GM12891 (cell line): Measurements from ENCODE around the gene PTPRD.
A peak's percentile ranks its signal among the peaks of the same experiment; 100 is the strongest.

Experiments used
- DNase-seq: peaks from one replicate; pipeline ENCODE4 v3.0.0; 2011; ENCODE audit warnings: low spot score; ENCODE audit not compliant: insufficient read length
- FAIRE-seq: peaks from 2 replicates; lab custom pipeline; 2011; peaks lifted over from hg19 to GRCh38; lab: Jason Lieb, UNC
- PAX5 ChIP-seq: IDR thresholded peaks from 2 replicates; pipeline ENCODE4 v1.6.1; 2011; ENCODE audit warnings: low read length, moderate library complexity, mild to moderate bottlenecking; ENCODE audit not compliant: insufficient read depth, severe bottlenecking
- POLR2A ChIP-seq: IDR thresholded peaks from 2 replicates; pipeline ENCODE4 v1.6.1; 2011; ENCODE audit warnings: low read depth, low read length, control low read depth
- POLR2AphosphoS5 ChIP-seq: IDR thresholded peaks from 2 replicates; pipeline ENCODE4 v1.6.1; 2011; ENCODE audit warnings: low read depth, low read length, control low read depth
- POU2F2 ChIP-seq: IDR thresholded peaks from 2 replicates; pipeline ENCODE4 v1.6.1; 2011; ENCODE audit warnings: low read depth, mild to moderate bottlenecking, control low read depth, low read length, moderate library complexity
- SPI1 ChIP-seq: IDR thresholded peaks from 2 replicates; pipeline ENCODE4 v1.6.1; 2011; ENCODE audit warnings: low read depth, low read length, control low read depth
- TAF1 ChIP-seq: IDR thresholded peaks from 2 replicates; pipeline ENCODE4 v1.6.1; 2011; ENCODE audit warnings: low read depth, low read length, control low read depth

Gene PTPRD

DNA sequence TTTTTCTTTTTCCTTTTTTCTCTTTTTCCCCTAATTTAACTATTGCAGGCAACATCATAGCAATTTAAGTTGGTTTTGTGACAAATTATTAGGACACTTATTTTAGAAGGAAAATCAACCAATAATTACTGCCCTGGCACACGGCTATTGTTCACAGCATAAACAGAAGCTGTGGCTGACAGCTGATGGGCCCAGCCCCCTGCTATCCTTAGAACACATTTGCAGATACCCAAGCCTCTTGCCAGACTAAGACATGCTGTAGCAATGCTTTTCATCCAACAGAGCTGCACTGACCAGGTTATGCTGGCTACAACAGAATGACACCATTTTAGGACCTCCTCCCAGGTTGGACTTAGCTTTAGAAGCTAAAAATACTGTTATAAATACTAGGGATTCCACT, 1960.5 kb downstream of the PTPRD start:
- no peak for TF ChIP-seq POU2F2
- no peak for TF ChIP-seq PAX5
- TF ChIP-seq POLR2AphosphoS5 = no peak
- FAIRE-seq (no peak), DNase-seq (no peak)

DNA sequence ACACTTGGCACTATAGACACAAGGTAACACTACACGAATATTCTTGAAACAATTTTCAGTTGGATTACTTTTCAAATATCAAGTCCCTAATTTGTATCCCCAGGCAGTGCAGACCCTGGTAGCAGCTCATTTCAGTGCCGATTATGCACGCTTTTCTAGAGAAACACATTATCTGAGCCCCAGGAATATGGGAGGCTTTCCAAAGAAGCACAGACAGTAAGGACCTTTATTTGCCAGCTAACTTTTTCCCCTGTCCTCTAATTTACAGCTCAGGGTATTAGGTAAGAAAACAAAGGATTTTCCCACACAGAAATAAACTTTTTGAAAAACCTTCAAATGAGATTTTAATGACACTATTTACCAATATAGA, 1961.0 kb downstream of the PTPRD start:
- no peak for FAIRE-seq
- TF ChIP-seq POLR2A (no peak), POU2F2 (no peak), SPI1 (no peak), PAX5 (no peak), POLR2AphosphoS5 (no peak), TAF1 (no peak)
- DNase-seq = no peak

DNA sequence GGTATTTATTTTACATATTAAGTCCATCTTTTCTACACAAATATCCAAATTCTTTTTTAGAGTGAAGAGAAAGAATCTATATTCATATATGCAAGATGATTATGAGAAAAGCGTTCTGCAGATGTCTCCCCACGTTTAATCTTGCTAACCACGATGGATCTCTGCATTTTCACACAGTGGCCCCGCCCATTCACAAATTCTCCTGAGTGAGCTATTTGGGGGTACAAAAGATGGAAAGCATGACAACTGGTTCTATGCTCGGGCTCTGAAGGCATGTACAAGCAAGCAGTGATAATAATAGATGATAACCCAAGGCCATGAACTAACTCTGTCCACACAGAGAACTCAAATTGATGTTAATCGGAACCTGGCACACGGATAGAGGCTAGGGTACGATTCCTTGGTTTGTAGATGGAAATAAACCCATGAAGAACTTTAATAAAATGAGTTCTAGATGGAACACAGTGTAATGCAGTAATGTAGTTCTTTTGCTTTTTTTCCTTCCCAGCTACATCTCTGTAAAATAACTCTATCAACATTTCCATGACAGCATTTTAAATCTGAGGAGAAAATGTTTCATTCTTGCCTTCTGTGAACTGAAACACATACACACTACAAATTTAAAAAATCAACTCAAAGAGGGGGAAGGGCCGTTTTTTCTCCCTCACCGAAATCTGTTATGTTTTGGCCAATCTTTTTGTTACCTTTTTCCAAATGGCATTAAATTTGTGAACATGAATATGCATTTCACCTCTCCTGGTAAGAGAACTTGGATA, 1961.5 kb downstream of the PTPRD start:
- no peak for DNase-seq
- no peak for TF ChIP-seq PAX5
- no peak for TF ChIP-seq POU2F2
- TF ChIP-seq SPI1 = no peak
- TF ChIP-seq POLR2A = no peak
- TF ChIP-seq TAF1 = no peak
- no peak for TF ChIP-seq POLR2AphosphoS5
- FAIRE-seq = no peak

DNA sequence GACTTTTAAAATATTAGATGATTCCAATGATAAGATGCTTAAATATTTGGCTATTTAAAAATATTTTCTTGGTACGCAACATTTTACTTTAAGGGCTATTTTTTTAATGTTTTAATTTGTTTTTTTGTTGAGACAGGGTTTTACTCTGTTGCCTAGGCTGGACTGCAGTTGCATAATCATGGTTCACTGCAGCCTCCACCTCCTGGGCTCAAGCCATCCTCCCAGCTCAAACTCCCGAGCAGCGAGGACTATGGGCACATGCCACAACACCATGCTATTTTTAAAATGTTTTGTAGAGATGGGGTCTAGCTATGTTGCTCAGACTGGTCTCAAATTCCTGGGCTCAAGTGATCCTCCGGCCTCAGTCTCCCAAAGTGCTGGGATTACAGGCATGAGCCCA, 1963.0 kb downstream of the PTPRD start:
- FAIRE-seq (no peak), DNase-seq (no peak)
- no peak for TF ChIP-seq TAF1
- no peak for TF ChIP-seq PAX5
- TF ChIP-seq SPI1 = no peak
- no peak for TF ChIP-seq POLR2AphosphoS5
- no peak for TF ChIP-seq POU2F2
- TF ChIP-seq POLR2A = no peak

DNA sequence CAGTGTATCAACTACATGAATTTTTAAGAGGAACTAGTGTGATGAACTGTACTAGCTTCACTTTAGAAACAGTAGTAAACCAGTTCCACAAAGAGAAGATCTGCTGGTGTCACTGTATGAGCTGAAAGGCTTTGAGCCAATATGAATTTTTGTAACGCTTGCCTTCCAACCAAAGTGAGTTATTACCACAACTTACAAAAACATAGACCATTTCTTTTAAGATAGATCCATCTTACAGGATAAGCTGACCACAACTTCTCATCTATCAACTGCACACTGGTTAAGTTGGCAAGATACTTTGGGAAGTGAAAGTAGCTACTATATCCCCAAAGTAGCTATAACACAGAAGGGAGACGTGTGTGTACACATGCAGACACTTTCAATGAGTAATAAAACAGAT, 1963.6 kb downstream of the PTPRD start:
- no peak for DNase-seq
- no peak for FAIRE-seq
- TF ChIP-seq TAF1 (no peak), POLR2AphosphoS5 (no peak), POLR2A (no peak), SPI1 (0 out of 2 replicates have a peak, but pooled peaks have one; percentile 8), POU2F2 (no peak), PAX5 (no peak)

DNA sequence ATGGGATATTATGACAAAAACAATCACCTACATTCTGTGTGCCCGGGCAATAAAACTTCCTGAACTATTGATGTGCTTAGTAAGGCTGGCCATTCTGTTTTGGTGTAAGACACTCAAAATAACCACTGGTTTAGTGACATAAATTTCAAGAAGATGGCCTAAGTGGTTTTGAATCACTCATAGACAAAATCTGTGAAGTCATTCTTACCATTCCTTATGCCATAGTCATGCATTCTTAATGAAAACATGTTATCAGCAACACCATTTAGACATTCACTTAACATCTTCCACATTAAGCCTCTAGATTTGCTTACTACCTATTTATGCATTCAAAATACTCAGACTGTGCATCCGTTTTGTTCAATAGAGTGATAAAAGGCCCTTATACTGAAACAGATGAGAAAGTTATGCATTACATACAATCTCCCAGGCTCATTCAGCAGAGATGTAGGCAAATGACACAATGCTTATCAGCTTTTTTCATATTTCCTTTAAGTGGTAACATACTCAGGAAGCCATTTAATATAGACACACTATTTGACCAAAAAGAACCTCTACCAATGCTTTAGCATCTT, 1964.4 kb downstream of the PTPRD start:
- FAIRE-seq = no peak
- DNase-seq = no peak
- no peak for TF ChIP-seq POLR2AphosphoS5
- no peak for TF ChIP-seq PAX5
- TF ChIP-seq POLR2A = no peak
- no peak for TF ChIP-seq TAF1
- no peak for TF ChIP-seq SPI1
- no peak for TF ChIP-seq POU2F2

DNA sequence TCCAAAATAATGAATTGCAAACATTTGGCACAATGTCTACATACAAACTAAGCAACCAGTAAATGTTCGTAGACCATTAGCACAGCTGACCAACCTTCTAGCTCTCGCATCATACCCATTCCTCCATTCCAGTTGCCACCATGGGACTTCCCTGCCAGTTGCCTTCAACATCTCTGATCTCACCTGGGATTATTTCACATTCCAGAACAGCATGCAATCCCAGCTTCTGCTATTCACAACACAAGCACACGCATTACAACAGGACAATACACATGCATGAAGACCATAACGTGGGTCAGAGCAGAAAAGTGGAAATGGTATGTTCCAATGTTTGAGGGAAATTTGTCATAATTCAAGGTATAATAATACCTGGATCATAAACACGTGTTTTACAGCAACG, 1965.0 kb downstream of the PTPRD start:
- FAIRE-seq = no peak
- DNase-seq = no peak
- no peak for TF ChIP-seq POLR2A
- TF ChIP-seq TAF1 = no peak
- no peak for TF ChIP-seq PAX5
- TF ChIP-seq SPI1 = no peak
- no peak for TF ChIP-seq POLR2AphosphoS5
- no peak for TF ChIP-seq POU2F2

DNA sequence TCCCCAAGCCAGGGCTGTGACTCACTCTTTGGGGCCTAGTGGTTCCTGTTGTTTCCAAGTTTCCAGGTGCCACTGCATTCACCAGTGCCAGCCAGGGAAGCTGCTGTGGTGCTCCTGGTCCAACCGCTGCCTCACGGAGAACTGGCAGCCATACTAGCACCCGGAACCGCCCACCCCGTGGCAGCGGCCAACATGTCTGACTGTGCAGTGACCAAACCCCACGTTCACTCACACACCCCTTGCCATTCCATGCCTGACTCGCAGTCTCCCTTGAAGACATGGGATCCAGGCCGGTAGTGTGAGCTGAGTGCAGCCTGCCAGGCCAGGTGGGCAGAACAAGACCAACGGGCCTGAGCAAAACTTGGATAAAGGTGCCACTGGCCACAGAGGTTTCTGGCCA, 1968.2 kb downstream of the PTPRD start:
- DNase-seq (no peak), FAIRE-seq (no peak)
- TF ChIP-seq POLR2AphosphoS5 (no peak), SPI1 (no peak), POU2F2 (no peak), POLR2A (no peak)

DNA sequence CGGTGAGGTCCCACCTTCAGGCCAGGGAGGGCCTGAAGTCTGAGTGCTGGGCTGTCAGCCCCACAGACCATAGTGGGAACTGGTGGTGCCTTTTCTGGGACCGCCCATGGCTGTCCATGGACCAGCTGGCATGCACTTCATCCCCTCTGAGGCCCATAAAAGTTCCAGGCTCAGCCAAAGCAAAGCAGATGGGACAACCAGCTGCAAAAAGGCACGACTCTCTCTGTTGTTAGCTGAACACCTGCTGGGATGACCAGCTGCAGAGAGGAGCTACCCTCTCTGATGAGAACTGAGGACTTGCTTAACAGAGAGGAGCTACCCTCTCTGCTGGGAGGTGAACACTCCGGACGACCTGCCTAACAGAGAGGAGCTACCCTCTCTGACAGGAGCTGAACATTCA, 1968.9 kb downstream of the PTPRD start:
- no peak for FAIRE-seq
- TF ChIP-seq POU2F2 = no peak
- TF ChIP-seq POLR2AphosphoS5 = no peak
- no peak for TF ChIP-seq SPI1
- no peak for TF ChIP-seq PAX5
- no peak for TF ChIP-seq POLR2A
- TF ChIP-seq TAF1 = no peak
- no peak for DNase-seq

DNA sequence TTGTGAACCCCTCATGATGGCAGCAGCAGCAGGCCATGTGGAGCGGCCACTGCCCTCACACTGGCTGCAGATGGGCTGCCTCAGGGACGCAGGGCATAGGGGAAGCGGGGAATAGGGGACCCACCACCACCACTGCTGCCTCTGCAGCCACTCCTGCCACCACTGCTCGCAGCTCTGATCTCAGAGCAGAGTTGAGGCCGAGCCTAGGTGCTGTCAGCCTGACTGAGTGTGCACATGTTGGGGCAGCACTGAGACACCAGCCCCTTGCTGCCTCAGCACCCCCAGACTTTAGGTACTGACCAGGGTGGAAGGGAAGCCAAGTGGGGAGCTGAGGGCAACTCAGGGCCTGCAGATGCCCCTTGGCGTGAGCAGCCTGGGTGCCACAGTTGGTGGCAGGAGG, 1969.3 kb downstream of the PTPRD start:
- no peak for FAIRE-seq
- no peak for TF ChIP-seq POLR2AphosphoS5
- TF ChIP-seq POU2F2 = no peak
- TF ChIP-seq SPI1 = no peak
- TF ChIP-seq POLR2A = no peak
- no peak for TF ChIP-seq PAX5
- TF ChIP-seq TAF1 = no peak
- DNase-seq = no peak
